Sigmoid colon (tissue), 7 donors: Measurements from ENCODE around the gene EXOC6B. TPM values are rescaled to one million over a fixed set of nuclear protein-coding genes. Genes with fewer than 3 reads are reported as not detected.

ENCODE experiments used
- DNase-seq: peaks from one replicate; pipeline ENCODE4 v3.0.0-alpha.2; 2019
- H3K27ac ChIP-seq, 4 donors: fragments of 200-600 bp; sonication (generic); one replicate each; pipeline ENCODE4 v1.5.1; 2016 to 2019; ENCODE audit warnings: mild to moderate bottlenecking in 1 of 4
- H3K27me3 ChIP-seq, 3 donors: fragments of 200-600 bp; sonication (generic); one replicate each; pipeline ENCODE4 v1.5.1; 2019; ENCODE audit warnings: mild to moderate bottlenecking in 1 of 3
- H3K36me3 ChIP-seq, 4 donors: fragments of 200-600 bp; sonication (generic); one replicate each; pipeline ENCODE4 v1.5.1; 2016 to 2019
- H3K4me1 ChIP-seq, 4 donors: fragments of 200-600 bp; sonication (generic); one replicate each; pipeline ENCODE4 v1.5.1; 2017 to 2019
- H3K4me3 ChIP-seq, 4 donors: fragments of 200-600 bp; sonication (generic); one replicate each; pipeline ENCODE4 v1.5.1; 2017 to 2019; ENCODE audit warnings: mild to moderate bottlenecking in 2 of 4, moderate library complexity in 1 of 4
- H3K9me3 ChIP-seq, 4 donors: fragments of 200-600 bp in 3 of 4; sonication (generic) in 3 of 4; one replicate each; pipeline versions ENCODE4 v1.5.1 to v1.6.1; 2013 to 2019
- CTCF ChIP-seq, 4 experiments: fragments of 450-650 bp in 3 of 4; fragments of 200-600 bp in 1 of 4; IDR thresholded peaks; one replicate each; pipeline ENCODE4 v1.5.1; 2016 to 2019; ENCODE audit warnings: antibody characterized with exemption in 4 of 4, mild to moderate bottlenecking in 3 of 4, moderate library complexity in 2 of 4
- EP300 ChIP-seq, 4 donors: sonication (generic); formaldehyde crosslinking; IDR thresholded peaks; one replicate each; pipeline ENCODE4 v1.6.1; 2017; ENCODE audit warnings: antibody characterized with exemption in 4 of 4
- POLR2A ChIP-seq, 2 donors: fragments of 450-650 bp; IDR thresholded peaks; one replicate each; pipeline ENCODE4 v1.6.1; 2016; ENCODE audit warnings: antibody characterized with exemption in 2 of 2, mild to moderate bottlenecking in 2 of 2, moderate library complexity in 2 of 2
- POLR2AphosphoS5 ChIP-seq, 4 donors: sonication (generic); formaldehyde crosslinking; IDR thresholded peaks; one replicate each; pipeline ENCODE4 v1.6.1; 2017; ENCODE audit warnings: antibody characterized with exemption in 4 of 4
- WGBS, 2 donors: extraction: QIAGEN DNeasy Blood & Tissue Kit; methylation state at CpG; one replicate each; pipeline ENCODE4 v1.1.7; 2013; 5-methylcytosine and 5-hydroxymethylcytosine counted together
- intact Hi-C: fragments of 100-400 bp; cut with DNase I; formaldehyde crosslinking; loops from one replicate; pipeline ENCODE4 v1.15.1; 2023
- polyA plus RNA-seq, 3 donors: library from polyadenylated mRNA; stranded (reverse); fragments of 200-250 nt; gene quantifications; one replicate each; pipeline ENCODE4 v1.2.3, GENCODE V29; 2013
- total RNA-seq, 4 donors: library from RNA; depleted of rRNA; stranded (reverse); fragments of >200 nt; gene quantifications; one replicate each; pipeline ENCODE4 v1.1.0, GENCODE V29; 2016
- donor health status: healthy with polysubstance abuse.
- donor health status: Bipolar disorder and iron deficiency.
- donor health status: healthy.

The EXOC6B gene
- total and polyA plus RNA-seq, 7 donors, result 5.0 to 46.1 (median 25.3) TPM

GRCh38 chr2:72694715-72695496 lies 130.9 kb downstream of the EXOC6B start:
- peak overlapping the region in 2 of 4 donors; percentile 3 to 9 for H3K4me3 ChIP-seq
- no peaks in the 10 kb centered on the region for H3K27me3 ChIP-seq
- peak; percentile 72 for DNase-seq
- peak overlapping the region in 3 of 4 donors; percentile 33 to 38 (median 38) for H3K27ac ChIP-seq
- intact Hi-C loops, result no loop called here
- no peak for TF ChIP-seq EP300 (IDR thresholded peaks at IDR 0.05)
- no peak for TF ChIP-seq POLR2A (IDR thresholded peaks at IDR 0.05)
- no peak for TF ChIP-seq CTCF (IDR thresholded peaks at IDR 0.05)
- peak in 1 of 4 donors; percentile 22 for TF ChIP-seq POLR2AphosphoS5 (IDR thresholded peaks at IDR 0.05)
- no peaks in the 10 kb centered on the region for H3K9me3 ChIP-seq
- WGBS, 2 donors, result 21 to 56% methylated on average over 9 of the region's 9 CpGs
- H3K36me3 ChIP-seq, result no peaks in the 10 kb centered on the region
- H3K4me1 ChIP-seq, result peaks cover 0 to 20% (median 18%) of the 10 kb centered on the region in 4 donors

GRCh38 chr2:72689579-72690195 lies 136.1 kb downstream of the EXOC6B start:
- WGBS, 2 donors, result 86 to 90% methylated on average over 5 of the region's 5 CpGs
- intact Hi-C loops, result no loop called here
- TF ChIP-seq POLR2AphosphoS5 (IDR thresholded peaks at IDR 0.05) (no peak), EP300 (IDR thresholded peaks at IDR 0.05) (no peak), POLR2A (IDR thresholded peaks at IDR 0.05) (no peak), CTCF (IDR thresholded peaks at IDR 0.05) (no peak)
- no peak overlapping the region for H3K4me3 ChIP-seq
- H3K9me3 ChIP-seq, result no peaks in the 10 kb centered on the region
- peaks cover 0 to 16% (median 12%) of the 10 kb centered on the region in 4 donors for H3K4me1 ChIP-seq
- no peak overlapping the region for H3K27ac ChIP-seq
- no peak for DNase-seq
- no peaks in the 10 kb centered on the region for H3K36me3 ChIP-seq
- no peaks in the 10 kb centered on the region for H3K27me3 ChIP-seq

GRCh38 chr2:72685638-72686213 lies 140.1 kb downstream of the EXOC6B start:
- H3K36me3 ChIP-seq, result no peaks in the 10 kb centered on the region
- WGBS, 2 donors, result 71 to 84% methylated on average over 3 of the region's 3 CpGs
- no peak for TF ChIP-seq POLR2A (IDR thresholded peaks at IDR 0.05)
- TF ChIP-seq EP300 (IDR thresholded peaks at IDR 0.05), result no peak
- no peak for TF ChIP-seq POLR2AphosphoS5 (IDR thresholded peaks at IDR 0.05)
- TF ChIP-seq CTCF (IDR thresholded peaks at IDR 0.05), result no peak
- H3K9me3 ChIP-seq, result no peaks in the 10 kb centered on the region
- H3K4me1 ChIP-seq, result peaks cover 0 to 8% (median 4%) of the 10 kb centered on the region in 4 donors
- intact Hi-C loops, result no loop called here
- no peak overlapping the region for H3K4me3 ChIP-seq
- no peak for DNase-seq
- H3K27ac ChIP-seq, result no peak overlapping the region
- H3K27me3 ChIP-seq, result no peaks in the 10 kb centered on the region

- no peak overlapping the region for H3K4me3 ChIP-seq
- H3K9me3 ChIP-seq, result no peaks in the 10 kb centered on the region
- DNase-seq, result no peak
- no peak for TF ChIP-seq POLR2AphosphoS5 (IDR thresholded peaks at IDR 0.05)
- TF ChIP-seq POLR2A (IDR thresholded peaks at IDR 0.05), result no peak
- TF ChIP-seq CTCF (IDR thresholded peaks at IDR 0.05), result no peak
- no peak for TF ChIP-seq EP300 (IDR thresholded peaks at IDR 0.05)
- intact Hi-C loops, result no loop called here
- no peak overlapping the region for H3K27ac ChIP-seq
- no peaks in the 10 kb centered on the region for H3K36me3 ChIP-seq
- H3K27me3 ChIP-seq, result no peaks in the 10 kb centered on the region
- no peaks in the 10 kb centered on the region for H3K4me1 ChIP-seq
These were observed 143.8 kb downstream of the EXOC6B start for GRCh38 chr2:72682061-72682460.
